Breast epithelium (tissue), 4 donors: ENCODE results near the gene MLX. TPM values are rescaled to one million over a fixed set of nuclear protein-coding genes. Genes with fewer than 3 reads are reported as not detected.

Experiments
- DNase-seq, 2 donors: peaks; one replicate each; pipeline ENCODE4 v3.0.0-alpha.2; 2019; ENCODE audit warnings: low spot score in 2 of 2
- H3K27ac ChIP-seq, 2 donors: fragments of 200-600 bp; sonication (generic) in 1 of 2; one replicate each; pipeline ENCODE4 v1.5.1; 2016 to 2019; ENCODE audit warnings: mild to moderate bottlenecking in 1 of 2
- H3K27me3 ChIP-seq, 2 donors: fragments of 200-600 bp; sonication (generic) in 1 of 2; one replicate each; pipeline versions ENCODE4 v1.5.1 to v1.6.0; 2017 to 2019; ENCODE audit warnings: control low read depth in 1 of 2, mild to moderate bottlenecking in 1 of 2
- H3K36me3 ChIP-seq: fragments of 200-600 bp; one replicate; pipeline ENCODE4 v1.5.1; 2019
- H3K4me1 ChIP-seq, 2 donors: fragments of 200-600 bp; sonication (generic); one replicate each; pipeline ENCODE4 v1.5.1; 2016 to 2019; ENCODE audit warnings: control low read depth in 1 of 2
- H3K4me3 ChIP-seq, 3 donors: fragments of 200-600 bp; sonication (generic); 1 replicate in 2 of 3; 2 replicates in 1 of 3; pipeline ENCODE4 v1.5.1; 2016 to 2019; ENCODE audit warnings: mild to moderate bottlenecking in 3 of 3, moderate library complexity in 2 of 3
- H3K9me3 ChIP-seq, 2 donors: fragments of 200-600 bp; sonication (generic) in 1 of 2; one replicate each; pipeline ENCODE4 v1.5.1; 2016 to 2019; ENCODE audit warnings: control low read depth in 1 of 2
- POLR2A ChIP-seq: fragments of 450-650 bp; IDR thresholded peaks from one replicate; pipeline ENCODE4 v1.6.1; 2016; ENCODE audit warnings: antibody characterized with exemption, mild to moderate bottlenecking, moderate library complexity
- POLR2AphosphoS5 ChIP-seq, 3 donors: sonication (generic); formaldehyde crosslinking; IDR thresholded peaks; one replicate each; pipeline ENCODE4 v1.6.1; 2017; ENCODE audit warnings: antibody characterized with exemption in 3 of 3
- intact Hi-C: fragments of 100-400 bp; cut with DNase I; formaldehyde crosslinking; loops from one replicate; pipeline ENCODE4 v1.15.1; 2023; ENCODE audit warnings: low total_unique reads
- total RNA-seq, 3 donors: library from RNA; depleted of rRNA; stranded (reverse); fragments of >200 nt; gene quantifications; one replicate each; pipeline ENCODE4 v1.1.0, GENCODE V29; 2016
- TF ChIP-seq, protein P1 (sequence below), 3 donors: fragments of 450-650 bp; IDR thresholded peaks; one replicate each; pipeline ENCODE4 v1.5.1; 2016 to 2017; ENCODE audit warnings: antibody characterized with exemption in 3 of 3, mild to moderate bottlenecking in 3 of 3, moderate library complexity in 3 of 3

The MLX gene
- total RNA-seq, 3 donors from 2014 or later = 27.2 to 49.8 (median 39.4) TPM

DNA sequence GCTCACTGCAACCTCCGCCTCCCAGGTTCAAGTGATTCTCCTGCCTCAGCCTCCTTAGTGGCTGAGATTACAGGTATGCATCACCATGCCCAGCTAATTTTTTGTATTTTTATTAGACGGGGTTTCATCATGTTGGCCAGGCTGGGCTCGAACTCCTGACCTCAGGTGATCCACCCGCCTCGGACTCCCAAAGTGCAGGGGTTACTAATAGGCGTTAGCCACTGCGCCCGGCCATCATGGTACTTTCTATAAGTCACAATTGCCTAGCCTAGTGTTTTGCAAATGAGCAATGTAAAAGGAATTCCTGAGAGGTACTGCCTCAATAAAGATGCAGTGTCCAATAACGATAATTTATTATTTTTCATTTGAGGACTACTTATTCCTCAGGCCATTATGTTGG is 24.5 kb downstream of the MLX start:
- Histone ChIP-seq H3K4me3 (no peak overlapping the region), H3K36me3 (peaks cover 1% of the 10 kb centered on the region), H3K4me1 (no peaks in the 10 kb centered on the region), H3K9me3 (no peaks in the 10 kb centered on the region), H3K27me3 (no peaks in the 10 kb centered on the region), H3K27ac (no peak overlapping the region)
- TF ChIP-seq POLR2A (no peak), POLR2AphosphoS5 (IDR thresholded peaks at IDR 0.05) (no peak)
- TF ChIP-seq, protein P1, sequence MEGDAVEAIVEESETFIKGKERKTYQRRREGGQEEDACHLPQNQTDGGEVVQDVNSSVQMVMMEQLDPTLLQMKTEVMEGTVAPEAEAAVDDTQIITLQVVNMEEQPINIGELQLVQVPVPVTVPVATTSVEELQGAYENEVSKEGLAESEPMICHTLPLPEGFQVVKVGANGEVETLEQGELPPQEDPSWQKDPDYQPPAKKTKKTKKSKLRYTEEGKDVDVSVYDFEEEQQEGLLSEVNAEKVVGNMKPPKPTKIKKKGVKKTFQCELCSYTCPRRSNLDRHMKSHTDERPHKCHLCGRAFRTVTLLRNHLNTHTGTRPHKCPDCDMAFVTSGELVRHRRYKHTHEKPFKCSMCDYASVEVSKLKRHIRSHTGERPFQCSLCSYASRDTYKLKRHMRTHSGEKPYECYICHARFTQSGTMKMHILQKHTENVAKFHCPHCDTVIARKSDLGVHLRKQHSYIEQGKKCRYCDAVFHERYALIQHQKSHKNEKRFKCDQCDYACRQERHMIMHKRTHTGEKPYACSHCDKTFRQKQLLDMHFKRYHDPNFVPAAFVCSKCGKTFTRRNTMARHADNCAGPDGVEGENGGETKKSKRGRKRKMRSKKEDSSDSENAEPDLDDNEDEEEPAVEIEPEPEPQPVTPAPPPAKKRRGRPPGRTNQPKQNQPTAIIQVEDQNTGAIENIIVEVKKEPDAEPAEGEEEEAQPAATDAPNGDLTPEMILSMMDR (IDR thresholded peaks at IDR 0.05) = no peak
- intact Hi-C loops = no loop called here
- DNase-seq = peak in 1 of 2 donors; percentile 14

DNA sequence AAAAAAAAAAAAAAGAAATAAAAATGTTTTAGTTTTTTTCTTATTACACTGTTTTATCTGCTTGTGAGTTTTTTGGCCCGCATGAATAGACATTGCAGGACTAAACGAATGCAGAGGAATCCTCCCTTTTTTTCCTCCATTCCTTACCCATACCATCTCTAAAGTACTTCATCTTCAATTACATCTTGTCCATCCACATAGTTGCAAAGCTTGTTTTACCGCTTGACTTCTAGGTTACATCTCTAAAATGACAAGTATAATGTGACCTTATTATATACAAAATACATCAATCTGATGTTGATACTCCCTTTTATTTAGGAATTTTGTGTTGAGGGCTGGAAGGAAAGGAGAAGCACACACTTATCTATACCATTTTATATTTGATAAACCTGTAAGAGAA is 29.5 kb downstream of the MLX start:
- TF ChIP-seq, protein P1 (IDR thresholded peaks at IDR 0.05) = no peak
- TF ChIP-seq POLR2A (no peak), POLR2AphosphoS5 (IDR thresholded peaks at IDR 0.05) (no peak)
- no peaks in the 10 kb centered on the region for H3K9me3 ChIP-seq
- H3K36me3 ChIP-seq = no peaks in the 10 kb centered on the region
- H3K4me3 ChIP-seq = no peak overlapping the region
- intact Hi-C loops = loop anchor here (1.0 kb wide), 1 partner anchor 13 kb away; the partner anchor contains the start of genes RETREG3 and TUBG1
- H3K27me3 ChIP-seq = no peaks in the 10 kb centered on the region
- no peak for DNase-seq
- H3K4me1 ChIP-seq = no peaks in the 10 kb centered on the region
- H3K27ac ChIP-seq = no peak overlapping the region

- H3K36me3 ChIP-seq = no peaks in the 10 kb centered on the region
- H3K9me3 ChIP-seq = no peaks in the 10 kb centered on the region
- TF ChIP-seq POLR2A = no peak
- TF ChIP-seq, protein P1 (IDR thresholded peaks at IDR 0.05) = no peak
- TF ChIP-seq POLR2AphosphoS5 (IDR thresholded peaks at IDR 0.05) = no peak
- H3K4me3 ChIP-seq = no peak overlapping the region
- no peaks in the 10 kb centered on the region for H3K4me1 ChIP-seq
- intact Hi-C loops = no loop called here
- no peak for DNase-seq
- H3K27ac ChIP-seq = no peak overlapping the region
- H3K27me3 ChIP-seq = no peaks in the 10 kb centered on the region
Observed at GRCh38 chr17:42598905-42599304, 32.0 kb downstream of the MLX start.

DNA sequence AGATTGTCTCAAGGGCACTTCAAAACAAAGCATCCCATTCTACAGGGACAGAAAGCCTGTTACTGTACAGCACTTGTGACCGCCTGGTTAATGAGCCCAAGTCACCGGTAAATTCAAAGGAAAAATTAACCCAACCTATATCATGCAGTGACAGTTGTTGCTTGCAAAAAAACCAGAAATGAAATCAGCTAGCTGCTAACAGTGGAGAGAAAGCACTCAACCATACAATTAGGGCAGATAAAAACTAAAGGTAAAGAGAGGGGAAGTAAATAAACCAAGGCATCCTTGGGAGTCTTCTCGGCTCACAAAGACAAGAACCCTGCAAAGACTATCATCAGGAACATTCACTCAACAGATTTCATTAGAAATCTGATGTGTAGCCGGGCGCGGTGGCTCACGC is 36.4 kb downstream of the MLX start:
- H3K9me3 ChIP-seq = no peaks in the 10 kb centered on the region
- peaks cover 0 to 6% of the 10 kb centered on the region in 2 donors for H3K4me1 ChIP-seq
- no peaks in the 10 kb centered on the region for H3K36me3 ChIP-seq
- TF ChIP-seq, protein P1 (IDR thresholded peaks at IDR 0.05) = no peak
- no peak for TF ChIP-seq POLR2AphosphoS5 (IDR thresholded peaks at IDR 0.05)
- TF ChIP-seq POLR2A = no peak
- DNase-seq = no peak
- intact Hi-C loops = no loop called here
- H3K27me3 ChIP-seq = no peaks in the 10 kb centered on the region
- no peak overlapping the region for H3K27ac ChIP-seq
- no peak overlapping the region for H3K4me3 ChIP-seq

- Histone ChIP-seq H3K4me3 (peak overlapping the region in 2 of 3 donors; percentile 71 to 92), H3K4me1 (peaks cover 0 to 6% of the 10 kb centered on the region in 2 donors), H3K36me3 (no peaks in the 10 kb centered on the region), H3K27ac (no peak overlapping the region), H3K9me3 (no peaks in the 10 kb centered on the region), H3K27me3 (no peaks in the 10 kb centered on the region)
- TF ChIP-seq, protein P1 (IDR thresholded peaks at IDR 0.05) = no peak
- TF ChIP-seq POLR2AphosphoS5 (IDR thresholded peaks at IDR 0.05) = no peak
- no peak for TF ChIP-seq POLR2A
- DNase-seq = no peak
- intact Hi-C loops = no loop called here
Observed at GRCh38 chr17:42607769-42608168, 40.9 kb downstream of the MLX start.
